Astrocyte (in vitro differentiated cells and primary cell): ENCODE results near the gene TPRG1.

ENCODE experiments used
- CTCF ChIP-seq: IDR thresholded peaks from 2 replicates; pipeline ENCODE4 v1.5.1; 2011; ENCODE audit warnings: low read depth, mild to moderate bottlenecking, inconsistent platforms, low read length, moderate library complexity; ENCODE audit not compliant: insufficient read depth
- EZH2 ChIP-seq: IDR thresholded peaks from 2 replicates; pipeline ENCODE4 v1.6.1; 2012; ENCODE audit warnings: mild to moderate bottlenecking, low read length, inconsistent platforms; ENCODE audit not compliant: insufficient read depth

DNA sequence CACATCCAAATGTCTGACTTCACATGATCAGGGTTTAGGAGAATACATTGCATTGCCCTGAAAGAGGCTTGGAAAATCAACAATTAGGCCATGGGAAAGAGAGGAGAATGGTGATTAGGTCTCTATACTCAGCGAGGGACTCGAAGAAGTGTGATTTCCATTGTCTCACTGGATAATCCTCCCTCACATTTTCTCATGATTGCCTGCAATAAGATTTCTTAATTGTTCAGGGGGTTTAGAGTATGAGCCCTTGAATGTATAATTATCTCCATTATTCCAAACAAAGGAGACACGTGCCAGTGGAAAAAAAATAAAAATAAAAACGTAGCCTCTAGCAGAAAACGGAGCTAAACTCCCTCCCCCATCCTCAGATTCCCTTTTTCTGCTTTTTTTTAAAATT, 173.2 kb downstream of the TPRG1 start:
- TF ChIP-seq CTCF: no peak
- no peak for TF ChIP-seq EZH2
